Activated CD4-positive, alpha-beta T cell treated with anti-CD3 and anti-CD28 coated beads for 36 hours (primary cell): ENCODE measurements around the gene SERP1. TPM values are rescaled to one million over a fixed set of nuclear protein-coding genes. Genes with fewer than 3 reads are reported as not detected.
A peak's percentile ranks its signal among the peaks of the same experiment; 100 is the strongest.

Experiments used
- ATAC-seq: fragments of 200-7000 bp; cut with Tn5 transposase; one replicate; pipeline ENCODE4 v1.10.0; 2021; ENCODE audit warnings: mild to moderate bottlenecking, moderate library complexity
- CTCF ChIA-PET: fragments of 350-600 bp; sonication (Branson Sonifier 250); formaldehyde crosslinking; loops from one replicate; lab custom pipeline; 2021; ENCODE audit warnings: antibody characterized with exemption; lab: Charles Lee
- POLR2A ChIA-PET: fragments of 350-600 bp; sonication (Branson Sonifier 250); formaldehyde crosslinking; loops from one replicate; lab custom pipeline; 2021; ENCODE audit warnings: antibody characterized with exemption, inconsistent platforms; lab: Charles Lee
- DNase-seq: peaks from one replicate; pipeline ENCODE4 v3.0.0-alpha.2; 2020
- H3K27ac Mint-ChIP-seq: one replicate; pipeline ENCODE4 v1.8.0; 2021; ENCODE audit warnings: mixed read lengths
- H3K27me3 Mint-ChIP-seq: one replicate; pipeline ENCODE4 v1.8.0; 2021; ENCODE audit warnings: mixed read lengths
- H3K36me3 Mint-ChIP-seq: one replicate; pipeline ENCODE4 v1.8.0; 2021; ENCODE audit warnings: low read depth, mixed read lengths
- H3K4me1 Mint-ChIP-seq: one replicate; pipeline ENCODE4 v1.8.0; 2021; ENCODE audit warnings: mixed read lengths
- H3K4me3 Mint-ChIP-seq: one replicate; pipeline ENCODE4 v1.8.0; 2021; ENCODE audit warnings: mild to moderate bottlenecking, moderate library complexity, mixed read lengths
- H3K9me3 Mint-ChIP-seq: one replicate; pipeline ENCODE4 v1.8.0; 2021; ENCODE audit warnings: low read depth, mixed read lengths
- intact Hi-C, 2 experiments: fragments of 100-400 bp; cut with DNase I in 1 of 2; cut with micrococcal nuclease in 1 of 2; formaldehyde crosslinking; loops; one replicate each; pipeline versions ENCODE4 v1.14.2 to v1.15.1; 2022 to 2024; cut with DNase I, micrococcal nuclease
- total RNA-seq, 2 experiments: library from RNA; stranded (reverse); gene quantifications; one replicate each; pipeline ENCODE4 v1.2.3, GENCODE V29; 2021

The SERP1 gene
- total RNA-seq, 2 experiments from 2014 or later, result 84.6 to 96.1 TPM

- intact Hi-C loops, result loop anchor here in 1 of 2 experiments (5.0 kb wide), 1 partner anchor 838 kb away; no protein-coding TSS in a partner anchor
- peaks cover 37% of the 10 kb centered on the region for H3K4me1 Mint-ChIP-seq
- CTCF ChIA-PET, result interaction anchor here (0.7 kb wide), 1 partner anchor 54 kb away, joined by 3 read pairs; no protein-coding TSS in a partner anchor
- DNase-seq (no peak), ATAC-seq (no peak)
- H3K36me3 Mint-ChIP-seq, result peaks cover 34% of the 10 kb centered on the region
- no peak overlapping the region for H3K27ac Mint-ChIP-seq
- POLR2A ChIA-PET, result no interaction called here
- no peaks in the 10 kb centered on the region for H3K27me3 Mint-ChIP-seq
- no peaks in the 10 kb centered on the region for H3K9me3 Mint-ChIP-seq
- H3K4me3 Mint-ChIP-seq, result no peak overlapping the region
Measured at GRCh38 chr3:150540297-150540696, 6.0 kb downstream of the SERP1 start.

DNA sequence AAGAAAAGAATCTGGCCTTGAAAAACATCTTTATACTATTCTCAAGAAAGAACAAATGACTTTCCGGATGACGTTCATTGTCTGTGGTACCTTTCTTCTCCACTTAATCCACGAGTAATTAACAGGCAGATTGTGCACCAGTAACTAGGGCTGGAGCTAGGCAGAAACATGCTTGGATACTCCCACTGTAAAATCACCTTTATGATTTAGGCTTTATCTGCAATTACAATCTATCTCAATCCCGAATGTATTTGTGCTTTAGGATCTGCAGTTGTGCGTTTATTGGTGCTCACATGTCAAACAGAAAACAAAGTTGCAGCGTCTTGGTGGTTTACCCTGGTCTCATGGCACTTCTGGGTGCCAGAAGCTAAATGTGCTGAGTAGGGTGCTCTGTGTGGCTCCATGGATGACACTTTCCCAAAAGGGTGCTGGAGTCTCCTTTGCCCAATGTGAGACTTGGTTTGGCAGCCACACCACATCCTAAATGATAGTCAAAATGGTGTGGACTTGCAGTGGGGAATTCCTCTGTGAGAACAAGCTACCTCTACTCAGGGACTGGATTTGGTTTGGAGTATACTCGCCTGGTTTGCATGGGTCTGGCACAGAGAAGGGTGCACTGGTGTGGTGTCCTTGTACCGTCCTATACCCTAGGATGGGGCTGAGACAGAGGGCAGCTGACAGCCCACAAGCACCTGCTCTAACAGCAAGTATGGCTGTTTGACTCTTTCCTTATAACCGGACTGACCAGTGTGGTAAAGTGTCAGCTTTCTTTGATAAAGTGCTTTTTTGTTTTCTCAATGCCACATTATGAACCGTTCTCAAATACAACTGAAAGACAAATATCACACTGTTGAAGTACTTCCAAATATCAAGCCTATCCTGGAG is 7.7 kb downstream of the SERP1 start:
- Mint-ChIP-seq H3K4me1 (peaks cover 24% of the 10 kb centered on the region), H3K9me3 (no peaks in the 10 kb centered on the region), H3K27ac (no peak overlapping the region), H3K4me3 (no peak overlapping the region), H3K36me3 (peaks cover 19% of the 10 kb centered on the region), H3K27me3 (no peaks in the 10 kb centered on the region)
- ChIA-PET POLR2A (no interaction called here), CTCF (interaction anchor here (0.6 to 1.5 kb wide), 4 partner anchors 10 to 325 kb away, joined by 3 to 5 read pairs (median 4); no protein-coding TSS in a partner anchor)
- intact Hi-C loops, result no loop called here
- no peak for DNase-seq
- ATAC-seq, result no peak

DNA sequence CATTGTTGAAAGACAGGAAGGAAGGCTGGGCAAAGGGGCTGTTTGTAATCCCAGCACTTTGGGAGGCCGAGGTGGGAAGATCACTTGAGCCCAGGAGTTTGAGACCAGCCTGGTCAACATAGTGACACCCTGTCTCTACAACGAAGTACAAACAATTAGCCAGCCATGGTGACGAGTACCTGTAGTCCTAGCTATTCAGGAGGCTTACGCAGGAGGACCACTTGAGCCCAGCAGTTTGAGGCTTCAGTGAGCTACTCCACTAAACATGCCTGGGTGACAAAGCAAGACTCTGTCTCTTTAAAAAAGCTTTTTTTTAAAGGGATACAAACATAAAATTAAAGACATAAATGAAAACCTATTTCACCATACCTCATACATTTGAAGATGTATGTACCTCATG is 11.1 kb downstream of the SERP1 start:
- no peaks in the 10 kb centered on the region for H3K9me3 Mint-ChIP-seq
- DNase-seq (no peak), ATAC-seq (no peak)
- POLR2A ChIA-PET, result no interaction called here
- H3K4me3 Mint-ChIP-seq, result no peak overlapping the region
- H3K27me3 Mint-ChIP-seq, result no peaks in the 10 kb centered on the region
- H3K27ac Mint-ChIP-seq, result no peak overlapping the region
- intact Hi-C loops, result no loop called here
- peaks cover 8% of the 10 kb centered on the region for H3K4me1 Mint-ChIP-seq
- H3K36me3 Mint-ChIP-seq, result no peaks in the 10 kb centered on the region
- CTCF ChIA-PET, result interaction anchor here (1.3 kb wide), 1 partner anchor 10 kb away, joined by 5 read pairs; no protein-coding TSS in a partner anchor

GRCh38 chr3:150531775-150532174 is 14.5 kb downstream of the SERP1 start:
- intact Hi-C loops, result no loop called here
- peaks cover 8% of the 10 kb centered on the region for H3K4me1 Mint-ChIP-seq
- H3K9me3 Mint-ChIP-seq, result no peaks in the 10 kb centered on the region
- no peaks in the 10 kb centered on the region for H3K36me3 Mint-ChIP-seq
- DNase-seq (no peak), ATAC-seq (peak; percentile 85)
- H3K27ac Mint-ChIP-seq, result peak overlapping the region; percentile 52
- H3K4me3 Mint-ChIP-seq, result no peak overlapping the region
- ChIA-PET POLR2A (interaction anchor here (0.7 kb wide), 1 partner anchor 19 kb away, joined by 4 read pairs; no protein-coding TSS in a partner anchor), CTCF (interaction anchor here (1.0 kb wide), 1 partner anchor 119 kb away, joined by 3 read pairs; no protein-coding TSS in a partner anchor)
- H3K27me3 Mint-ChIP-seq, result no peaks in the 10 kb centered on the region

GRCh38 chr3:150528354-150528797 is 17.9 kb downstream of the SERP1 start:
- POLR2A ChIA-PET, result no interaction called here
- H3K27me3 Mint-ChIP-seq, result peaks cover 2% of the 10 kb centered on the region
- no peak for ATAC-seq

DNA sequence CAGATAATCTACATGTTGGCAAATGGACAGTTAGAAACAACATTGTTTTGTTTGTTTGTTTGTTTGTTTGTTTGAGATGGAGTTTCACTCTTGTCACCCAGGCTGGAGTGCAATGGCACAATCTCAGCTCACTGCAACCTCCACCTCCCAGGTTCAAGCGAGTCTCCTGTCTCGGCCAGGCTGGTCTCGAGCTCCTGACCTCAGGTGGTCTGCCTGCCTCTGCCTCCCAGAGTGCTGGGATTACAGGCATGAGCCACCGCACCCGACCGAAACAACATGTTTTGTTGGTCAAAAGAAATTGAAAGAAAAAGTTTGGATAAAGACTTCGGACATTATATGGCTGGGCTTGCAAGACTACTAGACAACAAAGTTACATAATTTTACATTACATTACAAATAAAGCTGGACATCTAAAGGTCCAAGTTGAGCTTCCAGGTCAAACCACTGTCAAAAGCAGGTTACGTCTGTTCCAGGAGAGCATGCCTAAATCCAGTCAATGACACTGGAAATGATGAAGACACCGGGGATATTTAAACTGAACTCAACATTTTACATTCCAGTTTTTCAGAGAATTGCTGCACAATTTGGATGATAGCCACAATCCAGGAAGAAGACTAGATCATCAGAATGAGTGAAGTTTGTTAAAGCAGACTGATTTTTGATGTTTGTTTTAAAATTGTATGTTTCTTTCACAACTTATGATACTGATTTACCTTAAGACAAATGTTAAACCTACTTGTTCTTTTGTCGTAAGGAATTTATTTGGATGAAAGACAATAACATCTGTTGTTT is 18.6 kb downstream of the SERP1 start:
- no peaks in the 10 kb centered on the region for H3K9me3 Mint-ChIP-seq
- H3K4me1 Mint-ChIP-seq, result peaks cover 8% of the 10 kb centered on the region
- CTCF ChIA-PET, result interaction anchor here (0.7 to 2.7 kb wide), 11 partner anchors 11 to 337 kb away, joined by 3 to 8 read pairs (median 3); no protein-coding TSS in a partner anchor

More at GRCh38 chr3:150528354-150528797, 17.9 kb downstream of the SERP1 start:
- no peak for DNase-seq
- CTCF ChIA-PET, result interaction anchor here (0.7 to 2.7 kb wide), 13 partner anchors 10 to 468 kb away, joined by 3 to 8 read pairs (median 3); no protein-coding TSS in a partner anchor
- no peaks in the 10 kb centered on the region for H3K36me3 Mint-ChIP-seq
- H3K9me3 Mint-ChIP-seq, result no peaks in the 10 kb centered on the region
- intact Hi-C loops, result loop anchor here (1.0 to 5.0 kb wide), 7 partner anchors 193 to 618 kb away; no protein-coding TSS in a partner anchor
- no peak overlapping the region for H3K27ac Mint-ChIP-seq
- H3K4me3 Mint-ChIP-seq, result no peak overlapping the region
- peaks cover 8% of the 10 kb centered on the region for H3K4me1 Mint-ChIP-seq

DNA sequence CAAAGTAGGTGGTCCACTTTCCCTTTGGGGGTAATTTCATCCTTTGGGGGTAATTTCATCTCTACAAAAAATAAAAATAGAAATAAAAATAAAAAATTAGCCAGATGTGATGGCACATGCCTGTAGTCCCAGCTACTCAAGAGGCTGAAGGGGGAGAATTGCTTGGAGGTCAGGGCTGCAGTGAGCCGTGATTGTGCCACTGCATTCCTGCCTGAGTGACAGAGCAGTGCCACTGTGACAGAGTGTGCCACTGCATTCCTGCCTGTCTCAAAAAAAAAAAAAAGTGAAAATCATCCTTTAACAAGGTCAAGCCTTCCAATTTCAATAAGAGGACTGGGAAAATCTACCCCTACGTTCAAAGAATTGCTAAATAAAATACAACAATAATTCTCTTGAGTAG is 22.8 kb downstream of the SERP1 start:
- no peaks in the 10 kb centered on the region for H3K9me3 Mint-ChIP-seq
- intact Hi-C loops, result no loop called here

More for the DNA sequence above, 18.6 kb downstream of the SERP1 start:
- POLR2A ChIA-PET, result interaction anchor here (0.6 kb wide), 1 partner anchor 91 kb away, joined by 4 read pairs; no protein-coding TSS in a partner anchor
- no peak overlapping the region for H3K4me3 Mint-ChIP-seq
- H3K27ac Mint-ChIP-seq, result no peak overlapping the region
- ATAC-seq, result no peak
- H3K27me3 Mint-ChIP-seq, result peaks cover 2% of the 10 kb centered on the region
- DNase-seq, result no peak
- H3K36me3 Mint-ChIP-seq, result no peaks in the 10 kb centered on the region
- intact Hi-C loops, result loop anchor here (1.0 to 5.0 kb wide), 7 partner anchors 194 to 619 kb away; no protein-coding TSS in a partner anchor

DNA sequence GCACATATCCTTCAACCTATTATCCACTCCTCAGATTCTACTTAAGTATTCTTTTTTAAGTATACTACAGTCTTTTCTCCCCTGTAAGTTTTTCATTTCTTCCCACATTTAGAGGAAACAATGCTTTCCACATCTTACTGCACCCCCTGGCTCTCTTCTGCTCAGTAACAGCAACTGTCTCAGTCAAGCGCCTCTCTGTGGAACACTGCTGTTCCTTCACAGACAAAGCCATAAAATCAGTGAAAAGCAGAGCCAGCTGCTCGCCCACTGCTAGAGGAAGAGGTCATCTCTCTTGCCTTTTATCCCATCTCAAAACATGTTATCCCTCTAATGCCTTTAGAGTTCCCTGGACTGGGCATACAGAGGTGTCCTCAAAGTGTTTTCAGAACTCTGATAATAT is 24.8 kb downstream of the SERP1 start:
- ChIA-PET POLR2A (no interaction called here), CTCF (interaction anchor here (0.6 to 1.4 kb wide), 2 partner anchors 9 to 211 kb away, joined by 3 read pairs; no protein-coding TSS in a partner anchor)
- no peaks in the 10 kb centered on the region for H3K4me1 Mint-ChIP-seq
- H3K36me3 Mint-ChIP-seq, result no peaks in the 10 kb centered on the region
- H3K27me3 Mint-ChIP-seq, result peaks cover 2% of the 10 kb centered on the region
- intact Hi-C loops, result no loop called here
- DNase-seq, result no peak
- H3K4me3 Mint-ChIP-seq, result no peak overlapping the region
- no peak overlapping the region for H3K27ac Mint-ChIP-seq
- no peaks in the 10 kb centered on the region for H3K9me3 Mint-ChIP-seq
- no peak for ATAC-seq

More for the DNA sequence above, 22.8 kb downstream of the SERP1 start:
- CTCF ChIA-PET, result interaction anchor here (1.1 kb wide), 1 partner anchor 8 kb away, joined by 4 read pairs; no protein-coding TSS in a partner anchor
- POLR2A ChIA-PET, result interaction anchor here (0.7 kb wide), 1 partner anchor 165 kb away, joined by 11 read pairs; no protein-coding TSS in a partner anchor
- H3K27ac Mint-ChIP-seq, result no peak overlapping the region
- ATAC-seq (no peak), DNase-seq (no peak)
- H3K4me3 Mint-ChIP-seq, result no peak overlapping the region
- no peaks in the 10 kb centered on the region for H3K36me3 Mint-ChIP-seq
- no peaks in the 10 kb centered on the region for H3K4me1 Mint-ChIP-seq
- H3K27me3 Mint-ChIP-seq, result peaks cover 2% of the 10 kb centered on the region

- no peak overlapping the region for H3K4me3 Mint-ChIP-seq
- ATAC-seq (no peak), DNase-seq (no peak)
- ChIA-PET CTCF (interaction anchor here (1.4 kb wide), 1 partner anchor 8 kb away, joined by 3 read pairs; no protein-coding TSS in a partner anchor), POLR2A (interaction anchor here (0.6 kb wide), 1 partner anchor 26 kb away, joined by 3 read pairs; no protein-coding TSS in a partner anchor)
- H3K9me3 Mint-ChIP-seq, result no peaks in the 10 kb centered on the region
- H3K4me1 Mint-ChIP-seq, result no peaks in the 10 kb centered on the region
- H3K36me3 Mint-ChIP-seq, result no peaks in the 10 kb centered on the region
- intact Hi-C loops, result no loop called here
- H3K27ac Mint-ChIP-seq, result no peak overlapping the region
- peaks cover 4% of the 10 kb centered on the region for H3K27me3 Mint-ChIP-seq
Measured at GRCh38 chr3:150520408-150520807, 25.9 kb downstream of the SERP1 start.

- ChIA-PET POLR2A (no interaction called here), CTCF (interaction anchor here (0.7 to 0.9 kb wide), 2 partner anchors 23 kb away, joined by 3 to 4 read pairs; no protein-coding TSS in a partner anchor)
- Mint-ChIP-seq H3K36me3 (no peaks in the 10 kb centered on the region), H3K4me3 (no peak overlapping the region), H3K4me1 (no peaks in the 10 kb centered on the region), H3K27me3 (peaks cover 3% of the 10 kb centered on the region), H3K9me3 (no peaks in the 10 kb centered on the region), H3K27ac (no peak overlapping the region)
- ATAC-seq, result no peak
- intact Hi-C loops, result no loop called here
- DNase-seq, result no peak
Measured at GRCh38 chr3:150519026-150519425, 27.3 kb downstream of the SERP1 start.
